C4-2B (cell line): Measurements from ENCODE around the gene FBXO31.

Experiments
- ZFX ChIP-seq: fragments of 450-650 bp; IDR thresholded peaks from 2 replicates; pipeline ENCODE4 v1.6.1; 2017
- TF ChIP-seq, protein P1 (sequence below): fragments of 450-650 bp; conservative IDR thresholded peaks from 2 replicates; pipeline ENCODE4 v1.5.1; 2017; ENCODE audit warnings: mild to moderate bottlenecking

DNA sequence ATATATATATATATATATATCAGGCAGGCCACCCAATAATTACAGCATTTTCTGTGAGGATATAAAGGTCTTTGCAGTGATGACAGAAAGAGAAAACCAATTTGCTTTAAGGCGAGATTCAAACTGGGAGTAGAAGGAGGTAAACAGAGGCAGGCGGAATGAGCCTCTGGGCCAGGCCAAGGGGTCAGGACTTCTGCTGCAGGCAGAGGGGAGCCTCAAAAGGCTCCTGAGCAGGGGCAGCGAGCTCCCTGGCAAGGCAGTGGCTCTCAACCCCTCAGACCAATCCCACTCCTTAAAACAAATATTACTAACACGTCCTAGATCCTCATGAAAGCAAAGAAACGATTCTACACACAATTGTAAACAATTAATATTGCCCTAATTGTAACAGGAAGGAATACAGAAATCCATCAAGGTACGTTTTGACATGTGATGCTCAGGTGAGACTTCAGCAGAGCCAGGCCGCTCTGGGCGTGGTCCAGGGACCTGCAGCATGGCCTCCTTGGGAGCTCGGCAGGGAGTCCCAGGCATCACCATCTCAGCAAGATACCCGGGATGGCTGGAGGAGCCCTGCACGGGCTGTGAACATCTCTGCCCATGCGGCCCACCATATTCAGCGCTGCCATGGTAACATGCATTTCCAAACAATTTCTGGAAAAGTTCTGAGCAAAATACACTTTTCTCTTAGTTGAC is 18.4 kb downstream of the FBXO31 start:
- TF ChIP-seq, protein P1, sequence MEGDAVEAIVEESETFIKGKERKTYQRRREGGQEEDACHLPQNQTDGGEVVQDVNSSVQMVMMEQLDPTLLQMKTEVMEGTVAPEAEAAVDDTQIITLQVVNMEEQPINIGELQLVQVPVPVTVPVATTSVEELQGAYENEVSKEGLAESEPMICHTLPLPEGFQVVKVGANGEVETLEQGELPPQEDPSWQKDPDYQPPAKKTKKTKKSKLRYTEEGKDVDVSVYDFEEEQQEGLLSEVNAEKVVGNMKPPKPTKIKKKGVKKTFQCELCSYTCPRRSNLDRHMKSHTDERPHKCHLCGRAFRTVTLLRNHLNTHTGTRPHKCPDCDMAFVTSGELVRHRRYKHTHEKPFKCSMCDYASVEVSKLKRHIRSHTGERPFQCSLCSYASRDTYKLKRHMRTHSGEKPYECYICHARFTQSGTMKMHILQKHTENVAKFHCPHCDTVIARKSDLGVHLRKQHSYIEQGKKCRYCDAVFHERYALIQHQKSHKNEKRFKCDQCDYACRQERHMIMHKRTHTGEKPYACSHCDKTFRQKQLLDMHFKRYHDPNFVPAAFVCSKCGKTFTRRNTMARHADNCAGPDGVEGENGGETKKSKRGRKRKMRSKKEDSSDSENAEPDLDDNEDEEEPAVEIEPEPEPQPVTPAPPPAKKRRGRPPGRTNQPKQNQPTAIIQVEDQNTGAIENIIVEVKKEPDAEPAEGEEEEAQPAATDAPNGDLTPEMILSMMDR, result no peak
- no peak for TF ChIP-seq ZFX
